ENCODE measurements around the gene EPB41L1. TPM values are rescaled to one million over a fixed set of nuclear protein-coding genes. Genes with fewer than 3 reads are reported as not detected.

EPB41L1 gene
- total and polyA plus RNA-seq, 5 donors from 2014 or later = 0.54 TPM; not detected in 4

GRCh38 chr20:36150847-36151539 lies 3.5 kb upstream of the EPB41L1 start:
- no peaks in the 10 kb centered on the region for H3K36me3 ChIP-seq (ENCODE audit: control insufficient read depth, insufficient read depth, low read length)
- peaks cover 8% of the 10 kb centered on the region for H3K27me3 ChIP-seq (ENCODE audit: control insufficient read depth, insufficient read depth, low read length)
- no peak for DNase-seq
- Mint-ChIP-seq H3K9me3 (peaks cover 0 to 2% (median 0%) of the 10 kb centered on the region in 7 donors), H3K27me3 (peaks cover 38% of the 10 kb centered on the region), H3K27ac (no peak overlapping the region), H3K4me3 (no peak overlapping the region), H3K4me1 (peaks cover 0 to 9% (median 1%) of the 10 kb centered on the region in 4 donors), H3K36me3 (no peaks in the 10 kb centered on the region)
- no peak overlapping the region for H3K27ac ChIP-seq (ENCODE audit: insufficient read depth, low read length, poor library complexity, severe bottlenecking)
- no peak for ATAC-seq (ENCODE audit: low read depth in 2 of 2)
- H3K4me3 ChIP-seq (ENCODE audit: low read depth, low read length) = no peak overlapping the region
- no peaks in the 10 kb centered on the region for H3K9me3 ChIP-seq (ENCODE audit: control insufficient read depth in 2 of 2, low read length in 2 of 2)
- peaks cover 3% of the 10 kb centered on the region for H3K4me1 ChIP-seq (ENCODE audit: control insufficient read depth, insufficient read depth, low read length, poor library complexity, severe bottlenecking)

GRCh38 chr20:36152261-36152660 lies 2.3 kb upstream of the EPB41L1 start:
- H3K9me3 ChIP-seq (ENCODE audit: control insufficient read depth in 2 of 2, low read length in 2 of 2) = no peaks in the 10 kb centered on the region
- ATAC-seq (ENCODE audit: low read depth in 2 of 2) = no peak
- peaks cover 7% of the 10 kb centered on the region for H3K4me1 ChIP-seq (ENCODE audit: control insufficient read depth, insufficient read depth, low read length, poor library complexity, severe bottlenecking)
- H3K27me3 ChIP-seq (ENCODE audit: control insufficient read depth, insufficient read depth, low read length) = peaks cover 9% of the 10 kb centered on the region
- Mint-ChIP-seq H3K4me1 (peaks cover 0 to 9% (median 4%) of the 10 kb centered on the region in 4 donors), H3K4me3 (peak overlapping the region in 1 of 4 donors; percentile 40), H3K27ac (no peak overlapping the region), H3K9me3 (peaks cover 0 to 2% (median 0%) of the 10 kb centered on the region in 7 donors), H3K36me3 (no peaks in the 10 kb centered on the region), H3K27me3 (peaks cover 44% of the 10 kb centered on the region)
- no peak overlapping the region for H3K4me3 ChIP-seq (ENCODE audit: low read depth, low read length)
- H3K27ac ChIP-seq (ENCODE audit: insufficient read depth, low read length, poor library complexity, severe bottlenecking) = no peak overlapping the region
- no peak for DNase-seq
- H3K36me3 ChIP-seq (ENCODE audit: control insufficient read depth, insufficient read depth, low read length) = no peaks in the 10 kb centered on the region

- H3K4me1 ChIP-seq (ENCODE audit: control insufficient read depth, insufficient read depth, low read length, poor library complexity, severe bottlenecking) = peaks cover 7% of the 10 kb centered on the region
- H3K36me3 Mint-ChIP-seq = no peaks in the 10 kb centered on the region
- H3K9me3 ChIP-seq (ENCODE audit: control insufficient read depth in 2 of 2, low read length in 2 of 2) = no peaks in the 10 kb centered on the region
- peaks cover 44% of the 10 kb centered on the region for H3K27me3 Mint-ChIP-seq
- peaks cover 0 to 2% (median 0%) of the 10 kb centered on the region in 7 donors for H3K9me3 Mint-ChIP-seq
- H3K36me3 ChIP-seq (ENCODE audit: control insufficient read depth, insufficient read depth, low read length) = no peaks in the 10 kb centered on the region
- no peak overlapping the region for H3K27ac ChIP-seq (ENCODE audit: insufficient read depth, low read length, poor library complexity, severe bottlenecking)
- peaks cover 0 to 9% (median 4%) of the 10 kb centered on the region in 4 donors for H3K4me1 Mint-ChIP-seq
- ATAC-seq (ENCODE audit: low read depth in 2 of 2) (no peak), DNase-seq (no peak)
- H3K4me3 ChIP-seq (ENCODE audit: low read depth, low read length) = no peak overlapping the region
- peaks cover 9% of the 10 kb centered on the region for H3K27me3 ChIP-seq (ENCODE audit: control insufficient read depth, insufficient read depth, low read length)
- H3K4me3 Mint-ChIP-seq = peak overlapping the region in 1 of 4 donors; percentile 76
- H3K27ac Mint-ChIP-seq = no peak overlapping the region
These were observed 1.3 kb upstream of the EPB41L1 start for GRCh38 chr20:36153204-36153603.

- DNase-seq (no peak), ATAC-seq (ENCODE audit: low read depth in 2 of 2) (peak; percentile 18 to 43)
- no peak overlapping the region for H3K27ac ChIP-seq (ENCODE audit: insufficient read depth, low read length, poor library complexity, severe bottlenecking)
- H3K36me3 ChIP-seq (ENCODE audit: control insufficient read depth, insufficient read depth, low read length) = no peaks in the 10 kb centered on the region
- H3K27me3 ChIP-seq (ENCODE audit: control insufficient read depth, insufficient read depth, low read length) = peaks cover 9% of the 10 kb centered on the region
- Mint-ChIP-seq H3K4me1 (peaks cover 0 to 9% (median 4%) of the 10 kb centered on the region in 4 donors), H3K4me3 (peak overlapping the region in 1 of 4 donors; percentile 13), H3K27ac (no peak overlapping the region), H3K27me3 (peaks cover 44% of the 10 kb centered on the region), H3K36me3 (no peaks in the 10 kb centered on the region), H3K9me3 (peaks cover 0 to 2% (median 0%) of the 10 kb centered on the region in 7 donors)
- peaks cover 7% of the 10 kb centered on the region for H3K4me1 ChIP-seq (ENCODE audit: control insufficient read depth, insufficient read depth, low read length, poor library complexity, severe bottlenecking)
- no peak overlapping the region for H3K4me3 ChIP-seq (ENCODE audit: low read depth, low read length)
- H3K9me3 ChIP-seq (ENCODE audit: control insufficient read depth in 2 of 2, low read length in 2 of 2) = no peaks in the 10 kb centered on the region
These were observed 522 bp upstream of the EPB41L1 start for GRCh38 chr20:36153736-36154699.

DNA sequence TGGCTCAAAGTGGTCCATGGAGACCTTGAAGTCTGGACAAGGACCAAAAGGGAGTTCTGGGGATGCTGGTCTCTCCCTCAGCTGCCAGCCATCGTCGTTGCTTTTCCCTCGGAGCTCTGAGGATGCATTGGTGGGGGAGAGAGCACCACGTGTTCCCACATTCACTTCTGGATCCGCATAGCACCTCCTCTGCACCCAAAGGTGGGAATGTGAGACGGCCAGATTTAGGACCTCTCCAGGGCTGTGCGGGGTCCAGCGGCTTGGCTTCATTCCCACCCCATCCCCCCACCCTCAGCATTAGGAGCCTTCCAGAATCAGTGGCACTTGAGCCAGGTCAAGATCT lies 1.1 kb downstream of the EPB41L1 start:
- Mint-ChIP-seq H3K36me3 (no peaks in the 10 kb centered on the region), H3K27ac (no peak overlapping the region), H3K9me3 (peaks cover 0 to 2% (median 0%) of the 10 kb centered on the region in 7 donors), H3K27me3 (peaks cover 40% of the 10 kb centered on the region), H3K4me3 (no peak overlapping the region), H3K4me1 (peaks cover 0 to 9% (median 4%) of the 10 kb centered on the region in 4 donors)
- ATAC-seq (ENCODE audit: low read depth in 2 of 2) (no peak), DNase-seq (no peak)
- no peaks in the 10 kb centered on the region for H3K36me3 ChIP-seq (ENCODE audit: control insufficient read depth, insufficient read depth, low read length)
- no peaks in the 10 kb centered on the region for H3K9me3 ChIP-seq (ENCODE audit: control insufficient read depth in 2 of 2, low read length in 2 of 2)
- H3K4me1 ChIP-seq (ENCODE audit: control insufficient read depth, insufficient read depth, low read length, poor library complexity, severe bottlenecking) = peaks cover 7% of the 10 kb centered on the region
- H3K27ac ChIP-seq (ENCODE audit: insufficient read depth, low read length, poor library complexity, severe bottlenecking) = no peak overlapping the region
- peaks cover 8% of the 10 kb centered on the region for H3K27me3 ChIP-seq (ENCODE audit: control insufficient read depth, insufficient read depth, low read length)
- H3K4me3 ChIP-seq (ENCODE audit: low read depth, low read length) = no peak overlapping the region

- Histone ChIP-seq H3K4me1 (ENCODE audit: control insufficient read depth, insufficient read depth, low read length, poor library complexity, severe bottlenecking) (peaks cover 7% of the 10 kb centered on the region), H3K27me3 (ENCODE audit: control insufficient read depth, insufficient read depth, low read length) (peaks cover 8% of the 10 kb centered on the region), H3K36me3 (ENCODE audit: control insufficient read depth, insufficient read depth, low read length) (no peaks in the 10 kb centered on the region), H3K9me3 (ENCODE audit: control insufficient read depth in 2 of 2, low read length in 2 of 2) (no peaks in the 10 kb centered on the region), H3K27ac (ENCODE audit: insufficient read depth, low read length, poor library complexity, severe bottlenecking) (no peak overlapping the region), H3K4me3 (ENCODE audit: low read depth, low read length) (no peak overlapping the region)
- no peak for DNase-seq
- no peak overlapping the region for H3K4me3 Mint-ChIP-seq
- peaks cover 38% of the 10 kb centered on the region for H3K27me3 Mint-ChIP-seq
- peaks cover 0 to 9% (median 4%) of the 10 kb centered on the region in 4 donors for H3K4me1 Mint-ChIP-seq
- no peaks in the 10 kb centered on the region for H3K36me3 Mint-ChIP-seq
- H3K27ac Mint-ChIP-seq = no peak overlapping the region
- H3K9me3 Mint-ChIP-seq = peaks cover 0 to 2% (median 0%) of the 10 kb centered on the region in 7 donors
- no peak for ATAC-seq (ENCODE audit: low read depth in 2 of 2)
These were observed 1.5 kb downstream of the EPB41L1 start for GRCh38 chr20:36155991-36156390.

DNA sequence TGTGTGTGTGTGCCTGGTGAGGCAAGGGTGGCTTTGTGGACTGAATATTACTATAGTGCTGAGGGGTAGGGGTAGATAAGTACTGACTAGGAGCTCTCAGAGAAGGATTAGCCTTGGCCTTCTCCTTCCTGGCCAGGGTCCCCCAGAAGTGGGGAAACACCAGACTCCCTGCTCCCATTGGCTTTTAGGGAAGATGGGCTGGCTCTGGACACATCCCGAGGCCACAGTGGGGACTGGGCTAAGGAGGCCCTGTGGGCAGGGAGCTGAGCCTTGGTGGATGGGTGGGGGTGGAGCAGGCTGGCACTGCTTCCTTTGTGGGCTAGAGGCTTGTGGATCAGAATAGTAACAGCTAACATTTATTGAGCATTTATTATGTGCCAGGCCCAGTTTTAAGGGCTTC lies 3.1 kb downstream of the EPB41L1 start:
- no peak for ATAC-seq (ENCODE audit: low read depth in 2 of 2)
- Mint-ChIP-seq H3K27ac (peak overlapping the region in 1 of 3 donors; percentile 16), H3K27me3 (peaks cover 30% of the 10 kb centered on the region), H3K4me1 (peaks cover 0 to 8% (median 2%) of the 10 kb centered on the region in 4 donors), H3K9me3 (no peaks in the 10 kb centered on the region), H3K36me3 (no peaks in the 10 kb centered on the region), H3K4me3 (no peak overlapping the region)
- Histone ChIP-seq H3K9me3 (ENCODE audit: control insufficient read depth in 2 of 2, low read length in 2 of 2) (no peaks in the 10 kb centered on the region), H3K4me3 (ENCODE audit: low read depth, low read length) (no peak overlapping the region), H3K27me3 (ENCODE audit: control insufficient read depth, insufficient read depth, low read length) (peaks cover 8% of the 10 kb centered on the region), H3K27ac (ENCODE audit: insufficient read depth, low read length, poor library complexity, severe bottlenecking) (no peak overlapping the region), H3K4me1 (ENCODE audit: control insufficient read depth, insufficient read depth, low read length, poor library complexity, severe bottlenecking) (peaks cover 7% of the 10 kb centered on the region), H3K36me3 (ENCODE audit: control insufficient read depth, insufficient read depth, low read length) (no peaks in the 10 kb centered on the region)
- DNase-seq = no peak

Data from CD4-positive, CD25-positive, alpha-beta regulatory T cell (primary cell).